Right forelimb (tissue), 1 donor: ENCODE results near the gene MYL6B.
A peak's percentile ranks its signal among the peaks of the same experiment; 100 is the strongest.
"Not testable (repeated sequence)": the region's sequence is repeated elsewhere in the genome, so short reads cannot be mapped to it uniquely, and the experiment has no call there.

Experiments used
- DNase-seq: peaks from one replicate; pipeline ENCODE4 v3.0.0-alpha.2; 2018

Gene MYL6B

DNA sequence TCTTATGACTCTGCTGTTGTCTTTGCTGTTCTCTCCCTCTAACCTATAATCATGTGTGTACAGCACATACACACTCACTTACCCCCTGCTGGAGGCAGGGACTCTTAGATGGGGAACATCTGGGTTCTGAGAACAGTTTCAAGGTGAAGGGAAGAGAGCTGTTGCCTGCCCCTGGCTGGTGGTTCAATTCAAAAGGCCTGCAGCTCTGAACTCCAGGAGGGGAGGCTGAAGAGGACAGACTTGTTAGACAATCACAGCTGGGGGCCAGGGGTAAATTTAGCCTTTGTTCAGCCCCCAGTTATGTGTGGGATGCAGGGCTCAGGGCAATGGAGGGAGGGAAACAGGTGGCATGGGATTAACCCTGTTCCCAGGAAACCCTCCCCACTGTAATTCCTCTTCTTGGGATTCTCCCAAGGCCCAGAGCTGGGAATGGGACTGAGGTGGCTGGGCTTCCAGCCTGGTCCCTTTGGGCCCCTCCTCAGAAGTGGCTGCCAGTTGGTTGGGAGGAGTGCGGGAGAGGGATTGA, 1.9 kb downstream of the MYL6B start:
- no peak for DNase-seq

DNA sequence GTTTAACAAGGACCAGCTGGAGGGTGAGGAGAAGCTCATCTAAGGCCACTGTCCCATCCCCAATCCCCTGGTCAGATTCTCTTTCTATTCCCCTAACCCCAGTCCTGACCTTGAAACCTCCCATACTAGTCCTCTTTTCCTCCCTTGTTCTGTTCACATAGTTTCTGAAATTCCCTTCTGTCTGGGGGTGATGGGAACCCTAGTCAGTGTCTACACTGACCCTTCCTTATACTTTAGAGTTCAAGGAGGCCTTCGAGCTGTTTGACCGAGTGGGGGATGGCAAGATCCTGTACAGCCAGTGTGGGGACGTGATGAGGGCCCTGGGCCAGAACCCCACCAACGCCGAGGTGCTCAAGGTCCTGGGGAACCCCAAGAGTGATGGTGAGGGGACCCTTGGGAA, 2.4 kb downstream of the MYL6B start:
- no peak for DNase-seq

DNA sequence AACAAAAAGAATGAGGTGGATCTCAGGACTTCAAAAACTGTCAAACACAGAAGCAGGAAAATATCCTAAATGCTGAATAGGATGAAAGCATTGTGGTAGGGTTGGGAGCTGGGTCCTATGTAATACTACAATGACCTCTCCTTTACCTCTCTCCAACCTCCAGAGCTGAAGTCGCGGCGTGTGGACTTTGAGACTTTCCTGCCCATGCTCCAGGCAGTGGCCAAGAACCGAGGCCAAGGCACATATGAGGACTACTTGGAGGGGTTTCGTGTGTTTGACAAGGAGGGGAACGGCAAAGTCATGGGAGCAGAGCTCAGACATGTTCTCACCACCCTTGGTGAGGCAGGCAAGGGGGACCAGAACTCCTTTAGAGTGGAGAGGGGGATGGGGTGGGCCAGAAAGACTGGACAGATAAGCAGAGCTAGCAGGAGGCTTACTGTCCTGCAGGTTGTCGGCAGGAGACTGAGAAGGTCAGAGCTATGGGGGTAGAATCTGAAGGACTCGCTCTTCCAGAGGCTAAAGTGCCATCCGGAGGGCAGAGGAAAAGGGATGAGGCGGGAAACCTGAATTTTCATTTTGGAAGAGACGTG, 3.0 kb downstream of the MYL6B start:
- no peak for DNase-seq

DNA sequence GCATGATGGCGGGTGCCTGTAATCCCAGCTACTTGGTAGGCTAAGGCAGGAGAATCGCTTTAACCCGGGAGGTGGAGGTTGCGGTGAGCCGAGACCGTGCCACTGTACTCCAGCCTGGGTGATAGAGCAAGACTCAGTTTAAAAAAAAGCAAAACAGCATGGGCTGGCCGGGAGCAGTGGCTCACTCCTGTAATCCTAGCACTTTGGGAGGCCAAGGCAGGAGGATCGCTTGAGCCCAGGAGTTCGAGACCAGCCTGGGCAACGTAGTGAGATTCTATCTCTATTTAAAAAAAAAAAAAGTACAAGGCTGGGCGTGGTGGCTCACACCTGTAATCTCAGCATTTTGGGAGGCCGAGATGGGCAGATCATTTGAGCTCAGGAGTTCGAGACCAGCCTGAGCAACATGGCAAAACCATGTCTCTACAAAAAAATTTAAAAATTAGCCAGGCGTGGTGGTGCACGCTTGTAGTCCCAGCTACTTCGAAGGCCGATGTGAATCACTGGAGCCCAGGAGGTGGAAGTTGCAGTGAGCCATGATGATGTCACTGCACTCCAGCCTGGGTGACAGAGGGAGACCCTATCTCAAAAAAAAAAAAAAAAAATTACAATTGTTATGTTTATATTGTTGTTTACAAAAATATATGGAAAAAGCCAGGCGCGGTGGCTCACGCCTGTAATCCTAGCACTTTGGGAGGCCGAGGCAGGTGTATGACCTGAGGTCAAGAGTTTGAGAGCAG, 4.2 kb downstream of the MYL6B start:
- DNase-seq: not testable (repeated sequence)

DNA sequence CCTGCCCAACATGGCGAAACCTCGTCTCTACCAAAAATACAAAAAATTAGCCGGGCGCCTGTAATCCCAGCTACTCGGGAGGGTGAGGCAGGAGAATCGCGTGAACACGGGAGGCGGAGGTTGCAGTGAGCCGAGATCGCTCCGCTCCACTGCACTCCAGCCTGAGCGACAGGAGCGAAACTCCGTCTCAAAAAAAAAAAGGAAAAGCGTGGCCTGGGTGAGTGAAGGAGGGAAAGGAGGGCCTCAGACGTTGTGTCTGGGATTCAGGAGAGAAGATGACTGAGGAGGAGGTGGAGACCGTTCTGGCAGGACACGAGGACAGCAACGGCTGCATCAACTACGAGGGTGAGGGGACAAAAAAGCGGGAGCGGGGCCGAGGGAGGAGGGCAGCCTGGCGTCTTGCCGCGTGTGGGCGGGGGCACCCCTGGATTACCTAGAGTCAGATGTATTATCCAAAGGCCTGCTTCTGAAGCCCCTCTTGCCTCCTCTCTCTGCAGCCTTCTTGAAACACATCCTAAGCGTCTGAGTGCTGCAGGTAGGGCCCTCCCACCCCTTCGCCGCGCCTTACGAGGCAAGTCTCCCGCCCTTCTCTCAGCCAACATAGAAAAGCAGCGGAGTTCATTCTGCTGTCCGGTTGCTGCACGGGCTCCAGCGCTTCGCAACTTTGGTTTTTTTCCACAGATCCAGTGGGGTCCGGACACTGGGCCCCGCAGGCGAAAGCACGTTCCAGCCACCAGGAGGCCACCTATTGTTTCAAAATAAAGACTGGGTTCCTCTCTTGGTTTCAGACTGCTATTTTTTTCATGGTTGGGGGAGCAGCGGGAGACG, 5.0 kb downstream of the MYL6B start:
- peak; percentile 88 for DNase-seq

DNA sequence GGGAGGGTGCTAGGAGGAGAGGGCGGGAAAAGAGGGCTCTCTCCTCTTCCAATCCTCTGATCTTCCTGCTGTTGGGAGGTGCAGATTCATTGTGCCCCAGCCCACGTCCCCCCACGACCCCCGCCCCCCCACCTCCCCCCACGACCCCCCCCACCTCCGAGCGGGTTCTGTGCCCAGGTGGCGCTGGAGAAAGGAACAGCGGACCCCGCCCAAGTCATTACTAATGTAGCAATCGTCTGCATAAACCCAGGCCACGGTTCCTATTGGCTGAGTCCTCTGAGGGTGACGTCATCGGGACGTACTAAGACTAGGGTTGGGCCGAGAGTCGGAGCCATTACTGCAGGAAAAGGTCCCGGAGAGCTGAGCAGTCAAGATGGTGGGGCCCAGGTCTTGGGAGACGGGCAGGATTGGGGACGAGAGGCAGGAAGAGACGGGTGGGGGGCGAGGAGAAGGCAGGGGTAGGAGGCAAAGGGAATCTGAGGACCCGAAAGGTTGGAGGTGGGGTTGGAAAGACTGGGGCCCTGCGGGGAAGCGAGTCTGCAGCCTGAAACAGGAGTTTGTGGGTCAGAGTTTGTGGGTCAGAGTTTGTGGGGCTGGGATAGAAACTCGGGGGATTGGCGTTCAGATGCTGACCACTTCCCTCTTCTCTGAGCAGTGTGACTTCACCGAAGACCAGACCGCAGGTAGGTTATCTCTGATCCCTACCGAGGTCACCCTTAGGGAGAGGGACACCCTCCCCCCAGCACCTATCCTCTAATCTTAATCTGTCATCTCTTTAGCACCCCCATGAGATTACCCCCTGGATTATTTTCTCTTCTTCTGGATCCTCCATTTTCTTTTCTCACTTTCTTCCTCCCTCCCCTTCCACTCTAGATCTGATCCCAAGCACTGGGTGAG, 5.9 kb downstream of the MYL6B start, which contains the start of gene MYL6:
Gene MYL6 (plus strand): TSS at position 331 of the 897 bp plus-strand sequence. CDS start 43 bp downstream, at position 374.
- peak; percentile 96 for DNase-seq

DNA sequence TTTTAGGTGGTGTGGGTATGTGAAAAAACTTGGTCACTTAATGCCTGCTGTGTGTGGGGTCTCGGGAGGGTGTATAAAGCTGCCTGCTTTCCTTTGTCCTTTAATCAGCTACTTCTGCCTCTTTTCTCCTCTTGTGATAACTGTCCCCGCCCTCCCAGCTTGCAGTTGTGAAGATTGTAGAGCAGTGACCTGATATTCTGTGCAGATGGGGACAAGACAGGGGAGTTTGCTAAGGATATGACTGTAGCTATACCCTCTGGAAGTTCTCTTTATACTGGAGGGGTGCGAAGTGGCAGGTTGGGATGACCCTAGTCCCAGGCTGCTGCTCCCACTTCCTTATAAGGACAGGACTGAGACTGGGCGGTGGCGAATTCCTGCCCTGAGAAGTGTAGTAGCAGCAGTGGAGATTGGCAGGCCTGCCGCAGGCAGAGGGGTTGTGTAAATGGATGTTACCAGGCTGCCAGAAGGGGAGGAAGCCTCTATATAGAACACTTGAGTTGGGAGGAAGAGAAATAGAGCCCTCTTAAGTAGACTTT, 6.6 kb downstream of the MYL6B start:
- DNase-seq: peak; percentile 64

DNA sequence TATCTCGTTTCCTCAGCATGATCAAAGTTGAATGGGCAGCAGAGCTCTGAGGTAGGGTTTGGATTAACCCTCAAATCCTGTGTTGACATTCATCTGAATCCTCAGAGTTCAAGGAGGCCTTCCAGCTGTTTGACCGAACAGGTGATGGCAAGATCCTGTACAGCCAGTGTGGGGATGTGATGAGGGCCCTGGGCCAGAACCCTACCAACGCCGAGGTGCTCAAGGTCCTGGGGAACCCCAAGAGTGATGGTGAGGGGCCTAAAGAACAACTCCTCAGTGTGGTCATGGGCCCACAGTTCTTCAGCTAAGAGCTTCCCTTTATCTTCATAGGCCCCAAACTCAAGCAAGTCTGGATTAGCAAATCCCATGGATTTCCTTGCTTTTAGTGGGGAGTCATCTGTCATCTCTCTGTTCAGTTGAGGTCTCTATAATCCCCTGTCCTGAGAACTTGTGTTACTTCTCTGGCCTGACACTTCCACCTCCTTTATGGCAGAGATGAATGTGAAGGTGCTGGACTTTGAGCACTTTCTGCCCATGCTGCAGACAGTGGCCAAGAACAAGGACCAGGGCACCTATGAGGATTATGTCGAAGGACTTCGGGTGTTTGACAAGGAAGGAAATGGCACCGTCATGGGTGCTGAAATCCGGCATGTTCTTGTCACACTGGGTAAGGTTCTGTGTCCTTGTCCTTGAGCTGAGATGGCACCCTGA, 7.2 kb downstream of the MYL6B start:
- DNase-seq: no peak

DNA sequence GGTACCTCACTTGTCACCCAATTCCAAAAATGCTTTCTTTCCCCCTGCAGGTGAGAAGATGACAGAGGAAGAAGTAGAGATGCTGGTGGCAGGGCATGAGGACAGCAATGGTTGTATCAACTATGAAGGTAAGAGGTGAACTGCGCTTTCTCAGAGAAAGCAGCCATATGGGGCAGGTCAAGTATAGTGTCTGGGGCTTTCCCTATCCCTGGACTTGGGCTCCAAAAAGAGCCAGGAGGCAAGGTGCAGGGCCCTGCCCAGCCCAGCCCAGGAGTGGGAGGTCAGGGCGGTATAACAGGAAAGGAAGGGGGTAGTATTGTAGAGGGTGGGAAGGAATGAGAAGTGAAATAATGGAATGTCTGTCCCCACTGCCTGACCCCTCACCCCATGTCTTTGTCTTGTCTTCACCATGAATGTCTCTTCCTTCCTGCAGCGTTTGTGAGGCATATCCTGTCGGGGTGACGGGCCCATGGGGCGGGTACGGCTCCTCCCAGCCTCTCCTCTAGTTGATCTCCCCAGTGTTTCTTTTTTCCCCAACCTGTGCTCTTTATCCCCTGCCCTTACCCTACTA, 7.9 kb downstream of the MYL6B start:
- no peak for DNase-seq

DNA sequence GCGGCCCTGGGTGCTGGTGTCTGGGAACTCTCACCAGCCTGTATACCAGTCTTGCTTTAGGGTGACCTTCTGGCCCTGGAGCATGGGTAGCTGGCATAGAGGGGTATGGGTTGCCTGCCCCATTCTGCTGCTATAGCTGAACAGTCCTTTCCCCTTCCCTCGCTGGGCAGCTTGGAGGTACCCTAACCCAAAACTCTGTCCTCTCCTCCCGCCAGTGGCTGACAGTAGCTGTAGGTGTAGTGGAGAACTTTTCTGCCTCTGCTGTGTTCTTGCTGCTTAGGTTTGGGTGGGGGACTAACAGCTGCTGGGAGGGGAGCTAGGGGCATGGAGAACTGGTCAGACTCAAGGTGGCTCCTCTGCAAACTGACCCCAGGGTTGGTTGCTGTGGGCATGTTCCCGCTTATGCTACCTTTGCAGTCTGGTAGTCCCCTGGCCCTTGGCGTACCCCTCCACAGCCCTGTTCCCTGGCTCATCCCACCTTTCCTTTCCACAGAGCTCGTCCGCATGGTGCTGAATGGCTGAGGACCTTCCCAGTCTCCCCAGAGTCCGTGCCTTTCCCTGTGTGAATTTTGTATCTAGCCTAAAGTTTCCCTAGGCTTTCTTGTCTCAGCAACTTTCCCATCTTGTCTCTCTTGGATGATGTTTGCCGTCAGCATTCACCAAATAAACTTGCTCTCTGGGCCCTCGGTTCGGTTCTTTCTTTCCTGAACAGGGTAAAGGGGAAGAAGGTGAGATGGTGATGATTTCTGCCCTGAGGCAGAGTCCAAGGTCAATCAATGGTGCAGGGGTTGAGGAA, 8.7 kb downstream of the MYL6B start:
- DNase-seq: no peak

DNA sequence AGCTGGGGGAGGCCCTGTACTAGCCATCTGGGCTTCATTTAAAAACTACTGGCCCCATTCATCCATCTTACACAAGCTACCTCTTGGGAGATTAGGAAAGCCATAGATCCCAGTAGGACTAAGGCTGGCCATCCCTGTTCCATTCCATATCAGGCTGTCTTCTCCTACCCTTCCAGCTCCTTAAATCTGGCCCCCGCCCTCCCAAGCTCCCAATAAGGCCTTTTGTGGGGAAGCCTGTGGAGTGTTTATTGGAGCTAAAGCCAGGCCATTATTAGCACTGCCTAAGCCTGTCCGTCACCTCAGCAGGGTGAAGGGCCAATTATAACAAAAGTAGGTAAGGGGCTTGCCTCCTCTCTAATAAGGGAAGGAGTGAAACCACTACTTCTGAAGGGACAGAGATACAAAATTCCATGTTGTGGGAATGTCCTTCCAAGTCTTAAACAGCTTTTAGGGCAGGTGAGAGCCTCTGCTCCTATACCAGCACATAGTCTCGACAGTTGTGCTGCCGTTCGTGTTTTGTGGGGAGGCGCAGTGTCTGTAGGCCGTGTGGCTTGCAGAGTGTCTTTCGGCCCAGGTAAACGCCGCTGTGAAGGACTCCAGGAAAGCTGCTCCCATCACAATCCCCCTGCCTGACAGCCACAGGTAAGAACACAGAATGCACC, 9.4 kb downstream of the MYL6B start:
- no peak for DNase-seq

DNA sequence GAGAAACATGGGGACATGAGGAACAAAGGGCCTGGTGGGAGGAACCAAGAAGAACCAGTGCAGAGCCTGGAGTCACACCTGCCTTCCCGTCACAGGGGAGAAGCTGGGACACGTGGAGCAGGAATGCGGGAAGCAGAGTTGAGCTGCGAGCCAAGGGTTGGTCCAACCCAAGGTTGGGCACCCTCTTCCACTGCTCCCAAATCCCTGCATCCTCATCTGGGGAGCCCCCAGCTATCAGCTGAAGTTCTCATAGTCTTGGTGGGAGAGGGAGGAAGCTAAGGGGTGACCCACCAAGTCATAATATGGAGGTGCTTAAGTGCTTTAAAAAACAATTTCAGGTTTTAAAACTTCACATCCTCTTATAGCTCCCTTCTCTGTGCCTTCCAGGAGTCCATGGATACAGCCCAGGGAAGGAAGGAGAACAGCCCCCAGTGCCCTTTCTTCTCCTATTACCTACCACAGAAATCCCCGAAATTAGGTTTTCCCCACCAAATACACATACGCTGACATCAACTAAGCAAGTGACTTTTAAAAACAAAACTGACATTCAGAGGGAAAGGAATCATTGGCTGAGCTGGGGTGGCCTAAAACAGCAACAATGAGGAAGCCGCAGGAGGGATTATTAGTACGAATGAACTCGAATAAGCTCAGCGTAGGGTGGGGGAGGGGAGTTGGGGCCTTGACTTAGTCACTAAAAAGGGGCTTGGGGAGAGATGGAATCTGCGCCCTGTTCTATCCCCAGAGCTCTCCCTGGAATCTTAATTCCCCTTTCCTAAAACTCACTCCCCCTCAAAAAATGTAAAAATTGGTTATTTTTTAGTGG, 10.3 kb downstream of the MYL6B start:
- no peak for DNase-seq

DNA sequence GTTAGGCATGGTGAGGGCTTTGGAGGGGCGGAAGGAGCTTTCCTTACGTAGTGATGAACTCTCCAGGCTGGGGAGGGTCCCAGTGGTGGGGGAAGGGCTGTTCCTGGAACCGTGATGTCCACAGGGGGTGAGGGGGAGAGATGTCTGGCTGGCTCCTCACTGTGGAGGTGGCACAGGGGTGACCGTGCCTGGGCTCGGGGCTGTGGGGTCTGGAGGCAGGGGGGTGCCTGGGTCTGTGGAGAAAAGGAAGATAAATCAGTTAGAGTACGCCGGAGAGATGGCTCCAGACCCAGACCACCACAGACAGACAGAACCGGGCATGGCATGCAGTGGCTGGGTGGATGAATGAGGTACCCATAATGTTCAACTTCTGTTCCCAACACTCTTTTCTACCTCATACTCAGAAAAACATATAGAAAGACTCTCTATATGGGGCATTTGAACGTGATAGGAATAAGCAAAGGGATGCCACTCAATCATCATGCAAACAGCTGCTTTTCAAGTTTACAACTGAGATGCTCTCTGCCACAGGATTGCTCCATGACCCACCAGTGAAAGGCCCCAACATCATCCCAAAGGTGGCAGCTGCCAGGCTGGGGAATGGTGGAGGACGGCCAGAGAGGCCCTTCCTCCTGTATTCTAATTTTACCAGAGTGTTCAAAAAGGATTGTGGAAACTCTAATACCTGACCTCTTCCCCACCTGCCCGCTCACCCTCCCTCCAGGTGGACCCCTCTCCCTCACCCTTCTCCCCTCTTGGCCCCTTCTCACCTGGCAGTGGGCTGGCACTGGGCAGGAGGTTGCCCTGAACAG, 11.4 kb downstream of the MYL6B start:
- no peak for DNase-seq

DNA sequence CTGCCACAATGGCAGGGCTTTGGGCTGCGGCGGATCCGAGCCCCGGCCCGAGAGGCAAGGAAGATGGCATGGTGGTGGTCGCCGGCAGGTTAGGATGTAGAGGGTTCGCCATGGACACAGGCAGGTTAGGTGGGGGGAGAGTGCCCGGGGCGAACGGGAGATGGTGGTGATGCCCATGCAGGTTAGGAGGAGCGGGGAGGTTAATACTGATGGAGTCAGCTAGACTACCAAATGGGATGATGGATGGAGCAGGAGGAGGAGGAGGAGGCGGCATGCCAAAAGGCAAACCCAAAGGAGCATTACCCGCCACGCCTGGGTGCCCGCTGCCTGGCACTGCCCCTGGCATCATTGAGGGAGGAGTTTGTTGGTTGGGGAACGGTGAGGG, 11.9 kb downstream of the MYL6B start:
- no peak for DNase-seq

DNA sequence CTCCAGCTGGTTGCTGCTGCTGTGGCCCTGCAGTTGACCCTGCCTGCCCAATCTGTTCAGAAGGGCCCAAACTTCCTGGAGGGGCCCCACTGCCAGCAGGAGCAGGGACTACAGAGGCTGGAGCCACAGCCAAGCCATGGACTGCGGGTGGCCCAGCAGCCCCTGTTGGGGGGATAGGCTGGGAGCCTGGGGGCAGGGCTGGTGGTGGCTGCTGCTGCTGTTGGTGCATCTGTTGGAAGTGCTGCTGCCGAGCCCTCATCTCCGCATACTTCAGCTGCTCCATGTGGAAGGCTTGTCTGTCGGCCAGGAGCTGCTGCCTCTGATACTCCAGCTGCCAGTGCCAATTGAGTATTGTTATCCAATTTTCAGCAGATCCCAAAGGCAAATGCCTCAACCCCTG, 13.0 kb downstream of the MYL6B start:
- DNase-seq: no peak

DNA sequence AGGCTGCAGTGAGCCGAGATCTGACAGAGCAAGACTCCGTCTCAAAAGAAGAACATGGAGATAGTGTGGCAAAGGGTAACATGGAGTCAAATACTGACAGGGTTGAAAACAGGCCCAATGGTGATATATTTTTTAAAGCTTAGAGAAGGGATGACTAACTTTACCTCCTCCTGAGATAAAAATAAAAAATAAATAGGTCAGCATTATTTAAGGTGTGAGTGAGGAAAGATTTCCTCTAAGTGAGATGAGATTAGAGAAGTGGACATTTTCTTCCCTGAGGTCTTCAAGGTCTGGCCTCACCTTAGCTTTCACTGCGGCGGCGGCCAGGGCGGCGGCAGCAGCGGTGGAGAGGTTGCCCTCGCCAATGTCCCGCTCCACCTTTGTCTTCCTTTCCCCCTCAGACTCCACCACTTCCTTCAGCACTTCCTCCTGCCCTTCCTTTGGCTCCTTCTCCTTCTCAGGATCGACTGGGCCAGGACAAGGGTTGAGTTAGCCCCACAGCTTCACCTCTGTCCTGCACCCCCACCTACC, 16.9 kb downstream of the MYL6B start:
- DNase-seq: no peak

DNA sequence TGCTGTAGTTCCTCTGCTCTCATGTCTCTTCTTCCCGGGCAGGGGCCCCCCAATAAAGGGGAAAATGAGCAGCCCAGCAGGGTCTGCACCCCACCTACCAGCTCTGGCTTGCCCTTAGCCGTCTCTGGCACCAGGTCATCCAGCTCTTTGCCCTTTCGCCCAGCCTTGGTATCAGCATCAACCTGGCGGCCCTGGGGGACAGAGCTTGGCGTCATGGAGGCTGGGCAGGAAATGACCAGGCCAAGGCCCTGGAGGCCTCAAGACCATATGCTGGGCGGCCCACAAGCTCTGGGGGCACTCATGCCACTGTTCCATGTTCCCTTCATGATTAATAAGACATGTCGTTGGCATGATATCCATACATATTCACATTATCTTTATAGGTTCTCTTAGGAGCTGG, 20.5 kb downstream of the MYL6B start:
- no peak for DNase-seq

DNA sequence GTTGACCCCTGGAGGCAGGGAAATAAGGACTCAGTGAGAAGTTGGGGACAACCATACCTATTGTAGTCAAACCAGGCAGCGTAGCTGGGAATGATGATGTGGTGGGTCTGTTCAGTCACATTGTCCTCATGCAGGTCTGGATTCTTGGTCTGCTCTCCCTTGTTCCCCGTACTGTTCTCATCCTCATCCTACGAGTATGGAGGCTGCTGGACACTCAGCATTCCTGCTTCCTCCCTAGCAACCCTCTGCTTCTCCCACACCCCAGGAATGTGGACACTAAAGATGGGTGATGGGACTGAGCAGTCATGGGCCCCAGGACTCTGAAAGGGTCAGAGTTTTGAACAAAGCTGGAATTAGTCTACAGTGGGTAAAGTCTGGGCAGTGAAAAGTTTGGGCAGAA, 26.0 kb downstream of the MYL6B start:
- no peak for DNase-seq
